ENCODE data around the gene RAB5IF. TPM values are rescaled to one million over a fixed set of nuclear protein-coding genes. Genes with fewer than 3 reads are reported as not detected.

Gene RAB5IF
- total RNA-seq, 1 donor from 2014 or later, result 54.9 TPM

DNA sequence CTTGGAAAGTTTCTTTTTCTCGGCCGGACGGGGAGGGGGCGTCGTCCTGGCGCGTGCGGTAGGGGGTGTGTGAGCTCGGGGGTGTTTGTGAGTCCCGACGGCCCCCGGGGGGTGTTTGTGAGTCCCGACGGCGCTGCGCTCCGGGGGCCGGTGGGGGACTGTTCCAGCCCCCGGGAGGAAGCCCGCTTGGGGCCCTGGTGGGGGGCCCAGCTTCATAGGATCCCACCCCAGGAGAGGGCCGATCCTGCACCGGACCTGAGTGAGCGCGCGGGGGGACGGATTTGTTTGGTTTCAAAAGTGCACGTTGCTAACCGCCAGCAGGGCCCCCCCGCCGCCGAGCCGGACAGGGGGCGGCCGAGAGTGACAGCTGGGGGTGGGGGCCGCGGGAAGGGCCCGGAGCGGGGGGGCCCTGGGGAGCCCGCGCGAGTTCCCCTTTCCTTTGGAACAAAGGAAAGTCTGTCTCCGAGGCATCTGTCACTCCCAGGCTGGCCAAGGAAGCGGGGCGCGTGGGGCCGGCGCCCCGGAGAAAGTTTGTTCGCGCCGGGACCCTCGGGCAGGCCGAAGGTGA lies 31.7 kb upstream of the RAB5IF start:
- ATAC-seq (ENCODE audit: low read depth) (peak; percentile 4), DNase-seq (peak; percentile 55)
- TF ChIP-seq CTCF (IDR thresholded peaks at IDR 0.05), result no peak
- Mint-ChIP-seq H3K27ac (peak overlapping the region; percentile 69), H3K36me3 (ENCODE audit: low read depth) (peaks cover 18% of the 10 kb centered on the region), H3K4me3 (peak overlapping the region; percentile 90), H3K4me1 (peaks cover 36% of the 10 kb centered on the region), H3K27me3 (no peaks in the 10 kb centered on the region), H3K9me3 (no peaks in the 10 kb centered on the region)
- ChIA-PET CTCF (interaction anchor here (1.8 to 5.3 kb wide), 2 partner anchors 21 to 31 kb away, joined by 11 to 39 read pairs; partner anchors contain the start of gene RAB5IF), POLR2A (interaction anchor here (0.6 to 9.7 kb wide), 10 partner anchors 9 to 620 kb away, joined by 3 to 268 read pairs (median 6); partner anchors contain the start of genes RAB5IF and SCAND1)
- intact Hi-C loops (cut with micrococcal nuclease), result loop anchor here (1.0 to 5.0 kb wide), 4 partner anchors 18 to 198 kb away; partner anchors contain the start of genes DSN1 and RAB5IF

GRCh38 chr20:36574366-36575135 lies 31.0 kb upstream of the RAB5IF start:
- DNase-seq, result peak; percentile 44

DNA sequence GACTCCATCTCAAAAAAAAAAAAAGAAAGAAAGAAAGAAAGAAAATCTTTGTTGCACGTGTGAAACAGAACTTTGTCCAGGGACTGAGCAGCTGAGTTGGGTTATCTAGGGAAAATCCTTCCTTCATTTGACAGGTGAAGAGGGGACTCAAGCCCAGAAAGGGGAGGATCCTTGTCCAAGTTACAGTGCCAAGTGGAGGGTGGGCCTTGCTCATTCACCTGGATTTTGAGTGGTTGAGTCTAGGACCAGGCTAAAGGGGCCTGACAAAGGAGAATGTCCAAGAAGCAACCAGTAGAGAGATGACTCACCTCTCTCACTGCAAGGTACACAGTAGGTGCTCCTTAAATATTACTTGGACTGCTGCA lies 29.5 kb upstream of the RAB5IF start:
- intact Hi-C loops (cut with micrococcal nuclease), result loop anchor here (1.0 kb wide), 1 partner anchor 115 kb away; no protein-coding TSS in a partner anchor
- no peak for TF ChIP-seq CTCF (IDR thresholded peaks at IDR 0.05)
- H3K4me3 Mint-ChIP-seq, result peak overlapping the region; percentile 90
- no peaks in the 10 kb centered on the region for H3K9me3 Mint-ChIP-seq
- H3K27ac Mint-ChIP-seq, result peak overlapping the region; percentile 86
- H3K4me1 Mint-ChIP-seq, result peaks cover 36% of the 10 kb centered on the region
- ATAC-seq (ENCODE audit: low read depth) (no peak), DNase-seq (no peak)
- CTCF ChIA-PET, result interaction anchor here (5.3 kb wide), 1 partner anchor 29 kb away, joined by 39 read pairs; the partner anchor contains the start of gene RAB5IF
- no peaks in the 10 kb centered on the region for H3K27me3 Mint-ChIP-seq
- H3K36me3 Mint-ChIP-seq (ENCODE audit: low read depth), result peaks cover 36% of the 10 kb centered on the region
- POLR2A ChIA-PET, result interaction anchor here (5.9 to 9.7 kb wide), 3 partner anchors 13 to 28 kb away, joined by 66 to 268 read pairs (median 205); partner anchors contain the start of gene RAB5IF

More at GRCh38 chr20:36574366-36575135, 31.0 kb upstream of the RAB5IF start:
- Mint-ChIP-seq H3K4me3 (peak overlapping the region; percentile 90), H3K4me1 (peaks cover 36% of the 10 kb centered on the region), H3K36me3 (ENCODE audit: low read depth) (peaks cover 25% of the 10 kb centered on the region), H3K27me3 (no peaks in the 10 kb centered on the region), H3K27ac (peak overlapping the region; percentile 86), H3K9me3 (no peaks in the 10 kb centered on the region)
- ATAC-seq (ENCODE audit: low read depth), result peak; percentile 15
- POLR2A ChIA-PET, result interaction anchor here (0.5 to 9.7 kb wide), 12 partner anchors 9 to 953 kb away, joined by 3 to 268 read pairs (median 7); partner anchors contain the start of genes BLCAP and RAB5IF
- no peak for TF ChIP-seq CTCF (IDR thresholded peaks at IDR 0.05)
- CTCF ChIA-PET, result interaction anchor here (0.8 to 5.3 kb wide), 6 partner anchors 10 to 31 kb away, joined by 3 to 39 read pairs (median 6); partner anchors contain the start of gene RAB5IF
- intact Hi-C loops (cut with micrococcal nuclease), result loop anchor here (1.0 to 5.0 kb wide), 2 partner anchors 13 to 198 kb away; partner anchors contain the start of gene DSN1

GRCh38 chr20:36578356-36579041 lies 27.1 kb upstream of the RAB5IF start:
- POLR2A ChIA-PET, result interaction anchor here (1.1 to 9.7 kb wide), 2 partner anchors 10 to 26 kb away, joined by 4 to 268 read pairs; partner anchors contain the start of gene RAB5IF

More at GRCh38 chr20:36578356-36579041, 27.1 kb upstream of the RAB5IF start:
- Mint-ChIP-seq H3K27ac (no peak overlapping the region), H3K9me3 (no peaks in the 10 kb centered on the region), H3K4me3 (no peak overlapping the region), H3K4me1 (peaks cover 21% of the 10 kb centered on the region), H3K27me3 (no peaks in the 10 kb centered on the region), H3K36me3 (ENCODE audit: low read depth) (peaks cover 57% of the 10 kb centered on the region)
- TF ChIP-seq CTCF (IDR thresholded peaks at IDR 0.05), result no peak
- DNase-seq, result no peak
- intact Hi-C loops (cut with micrococcal nuclease), result no loop called here
- no peak for ATAC-seq (ENCODE audit: low read depth)
- CTCF ChIA-PET, result no interaction called here

Measured in activated B cell treated with CpG ODN at 0.5 μM for 24 hours (primary cell).